Smooth muscle cell (in vitro differentiated cells): ENCODE measurements around the gene SLFN12L. TPM values are rescaled to one million over a fixed set of nuclear protein-coding genes. Genes with fewer than 3 reads are reported as not detected.

Experiments
- DNase-seq: peaks from one replicate; lab custom pipeline; 2025; ENCODE audit not compliant: unreplicated experiment; lab: John Stamatoyannopoulos, UW
- H2AFZ ChIP-seq: fragments of 200-600 bp; sonication (generic); 2 replicates; pipeline ENCODE4 v1.6.0; 2016; ENCODE audit warnings: antibody characterized with exemption, low read depth, mild to moderate bottlenecking
- H3F3A ChIP-seq: fragments of 200-600 bp; sonication (generic); 2 replicates; pipeline ENCODE4 v1.6.0; 2017; ENCODE audit warnings: antibody characterized with exemption, low read depth
- H3K27ac ChIP-seq: fragments of 200-600 bp; sonication (generic); 2 replicates; pipeline ENCODE4 v1.5.1; 2016; ENCODE audit warnings: low read depth, mild to moderate bottlenecking
- H3K27me3 ChIP-seq: fragments of 200-600 bp; sonication (generic); 2 replicates; pipeline ENCODE4 v1.6.1; 2016; ENCODE audit warnings: low read depth, mild to moderate bottlenecking
- H3K36me3 ChIP-seq: fragments of 200-600 bp; sonication (generic); 2 replicates; pipeline ENCODE4 v1.5.1; 2016; ENCODE audit warnings: low read depth
- H3K4me1 ChIP-seq: fragments of 200-600 bp; sonication (generic); 2 replicates; pipeline ENCODE4 v1.5.1; 2016; ENCODE audit warnings: low read depth
- H3K4me2 ChIP-seq: fragments of 200-600 bp; sonication (generic); 2 replicates; pipeline ENCODE4 v1.6.0; 2016; ENCODE audit warnings: mild to moderate bottlenecking
- H3K4me3 ChIP-seq: fragments of 200-600 bp; sonication (generic); 2 replicates; pipeline ENCODE4 v1.5.1; 2016; ENCODE audit warnings: mild to moderate bottlenecking
- H3K79me2 ChIP-seq: fragments of 200-600 bp; sonication (generic); 2 replicates; pipeline ENCODE4 v1.6.0; 2016; ENCODE audit warnings: low read depth, mild to moderate bottlenecking
- H3K9ac ChIP-seq: fragments of 200-600 bp; sonication (generic); 2 replicates; pipeline ENCODE4 v1.6.0; 2016; ENCODE audit warnings: low read depth
- H3K9me3 ChIP-seq: fragments of 200-600 bp; sonication (generic); replicated peaks from 2 replicates; pipeline ENCODE4 v1.5.1; 2016; ENCODE audit warnings: low read depth
- H4K20me1 ChIP-seq: fragments of 200-600 bp; sonication (generic); 2 replicates; pipeline ENCODE4 v1.6.0; 2016; ENCODE audit warnings: low read depth
- WGBS: methylation state at CpG from one replicate; pipeline ENCODE4 v1.1.7; 2016; ENCODE audit warnings: low lambda C conversion rate; 5-methylcytosine and 5-hydroxymethylcytosine counted together
- polyA plus RNA-seq: library from polyadenylated mRNA; unstranded; fragments of >200 nt; fragmentation: Nextera tagmentation; extraction: Ambion mirVana; gene quantifications from 2 replicates; pipeline ENCODE4 v1.2.1, GENCODE V29; 2016
- total RNA-seq: library from RNA; depleted of rRNA; stranded (reverse); fragments of >200 nt; gene quantifications from 2 replicates; pipeline ENCODE4 v1.2.3, GENCODE V29; 2014
- TF ChIP-seq, protein P1 (sequence below): fragments of 200-600 bp; sonication (generic); IDR thresholded peaks from 2 replicates; pipeline ENCODE4 v1.5.1; 2017; ENCODE audit warnings: borderline replicate concordance, mild to moderate bottlenecking, antibody characterized with exemption; ENCODE audit not compliant: insufficient read depth, poor library complexity, severe bottlenecking

SLFN12L gene
- total RNA-seq (not detected in 2 replicates), polyA plus RNA-seq (not detected in 2 replicates)

DNA sequence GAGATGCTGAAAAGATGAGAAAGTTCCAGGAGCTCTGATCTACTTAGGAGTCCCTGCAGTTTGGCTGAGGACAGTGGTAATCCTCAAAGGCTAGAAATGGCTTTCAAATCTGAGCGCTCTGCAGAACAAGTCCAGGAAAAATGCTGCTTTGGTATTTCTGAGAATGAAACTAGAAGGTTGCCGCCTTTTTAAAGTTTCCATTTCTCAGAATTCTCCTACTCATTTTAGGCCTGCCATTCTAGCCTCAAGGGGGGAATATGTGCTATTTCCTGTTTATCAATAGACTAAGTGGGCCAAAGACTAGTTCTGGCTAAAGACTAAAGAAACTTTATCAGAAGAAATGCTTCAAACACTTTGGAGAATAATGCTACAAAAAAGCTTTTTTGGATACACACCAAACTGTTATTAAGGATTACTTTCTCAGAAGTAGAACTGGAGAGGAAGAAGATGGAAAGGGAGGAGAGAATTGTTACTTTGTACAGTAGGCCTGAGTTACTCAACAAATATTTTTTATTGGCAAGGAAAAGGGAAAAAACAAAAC is at the start of gene SLFN12L:
TSS of gene SLFN12L (minus strand) at position 78 of the 541 bp plus-strand sequence. CDS start 15,314 bp downstream, outside the sequence.
- Histone ChIP-seq H2AFZ (no peak within 1 kb of the TSS), H3K79me2 (no peaks in the 10 kb centered on the region)

DNA sequence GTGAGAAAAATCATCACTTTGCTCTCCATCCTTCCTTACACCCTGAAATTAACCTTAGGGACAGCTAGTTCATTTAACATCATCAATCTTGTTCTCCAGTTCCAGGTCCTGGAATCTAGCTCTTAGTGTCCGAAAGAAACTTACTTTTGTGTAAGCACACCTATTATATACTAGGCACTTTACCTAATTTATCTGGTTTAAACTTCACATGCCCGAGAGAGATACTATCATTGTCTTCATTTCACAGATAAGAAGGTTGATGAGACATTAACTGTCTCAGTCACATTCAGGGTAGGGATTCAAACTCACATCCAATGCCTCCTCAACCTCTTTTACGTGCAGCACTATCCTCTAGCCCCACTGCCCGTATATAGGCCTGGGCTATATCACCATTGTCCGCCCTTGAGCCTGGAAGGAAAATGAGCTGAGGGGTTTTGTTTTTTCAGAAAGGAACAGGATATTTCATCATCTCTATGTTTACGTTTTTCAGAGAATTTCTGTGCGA is 49.1 kb upstream of the SLFN12L start:
- peaks cover 43% of the 10 kb centered on the region for H3K79me2 ChIP-seq
- H3F3A ChIP-seq: peaks cover 2% of the 10 kb centered on the region
- peaks cover 35% of the 10 kb centered on the region for H4K20me1 ChIP-seq
- peak overlapping the region; percentile 92 for H3K9ac ChIP-seq
- no peaks in the 10 kb centered on the region for H3K9me3 ChIP-seq
- H3K36me3 ChIP-seq: no peaks in the 10 kb centered on the region
- TF ChIP-seq, protein P1, sequence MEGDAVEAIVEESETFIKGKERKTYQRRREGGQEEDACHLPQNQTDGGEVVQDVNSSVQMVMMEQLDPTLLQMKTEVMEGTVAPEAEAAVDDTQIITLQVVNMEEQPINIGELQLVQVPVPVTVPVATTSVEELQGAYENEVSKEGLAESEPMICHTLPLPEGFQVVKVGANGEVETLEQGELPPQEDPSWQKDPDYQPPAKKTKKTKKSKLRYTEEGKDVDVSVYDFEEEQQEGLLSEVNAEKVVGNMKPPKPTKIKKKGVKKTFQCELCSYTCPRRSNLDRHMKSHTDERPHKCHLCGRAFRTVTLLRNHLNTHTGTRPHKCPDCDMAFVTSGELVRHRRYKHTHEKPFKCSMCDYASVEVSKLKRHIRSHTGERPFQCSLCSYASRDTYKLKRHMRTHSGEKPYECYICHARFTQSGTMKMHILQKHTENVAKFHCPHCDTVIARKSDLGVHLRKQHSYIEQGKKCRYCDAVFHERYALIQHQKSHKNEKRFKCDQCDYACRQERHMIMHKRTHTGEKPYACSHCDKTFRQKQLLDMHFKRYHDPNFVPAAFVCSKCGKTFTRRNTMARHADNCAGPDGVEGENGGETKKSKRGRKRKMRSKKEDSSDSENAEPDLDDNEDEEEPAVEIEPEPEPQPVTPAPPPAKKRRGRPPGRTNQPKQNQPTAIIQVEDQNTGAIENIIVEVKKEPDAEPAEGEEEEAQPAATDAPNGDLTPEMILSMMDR: no peak
- H3K4me1 ChIP-seq: peaks cover 23% of the 10 kb centered on the region
- peak overlapping the region; percentile 92 for H3K27ac ChIP-seq
- 40% methylated on average over 7 of the region's 7 CpGs for WGBS
- peaks cover 8% of the 10 kb centered on the region for H3K27me3 ChIP-seq
- H3K4me3 ChIP-seq: peak overlapping the region; percentile 80
- peak overlapping the region; percentile 97 for H2AFZ ChIP-seq
- no peak for DNase-seq
- peak overlapping the region; percentile 89 for H3K4me2 ChIP-seq

More for the DNA sequence above, at the start of gene SLFN12L:
- Histone ChIP-seq H3K36me3 (no peaks in the 10 kb centered on the region), H3K27me3 (no peaks in the 10 kb centered on the region), H3F3A (no peaks in the 10 kb centered on the region), H3K9me3 (no peaks in the 10 kb centered on the region), H3K4me2 (no peak within 1 kb of the TSS), H4K20me1 (no peaks in the 10 kb centered on the region), H3K4me1 (no peaks in the 10 kb centered on the region), H3K9ac (no peak within 1 kb of the TSS), H3K27ac (no peak within 1 kb of the TSS), H3K4me3 (no peak within 1 kb of the TSS)
- no peak for DNase-seq
- WGBS: 86% methylated on average over 2 of the region's 2 CpGs
- TF ChIP-seq, protein P1: no peak

DNA sequence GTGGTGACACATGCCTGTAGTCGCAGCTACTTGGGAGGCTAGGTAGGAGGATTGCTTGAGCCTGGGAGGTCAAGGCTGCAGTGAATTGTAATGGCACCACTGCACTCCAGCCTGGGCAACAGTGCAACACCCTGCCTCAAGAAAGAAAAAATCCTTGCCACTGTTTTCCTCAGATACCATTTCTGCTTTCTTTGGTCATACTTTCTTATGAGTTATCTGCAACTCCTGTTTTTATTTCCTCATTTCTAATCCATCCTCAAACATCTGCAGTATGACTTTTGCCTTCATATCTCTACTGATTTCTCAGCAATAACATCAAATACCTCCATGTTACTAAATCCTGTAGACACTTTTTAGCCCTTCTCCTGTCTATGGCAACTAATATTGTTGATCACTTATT is 46.6 kb upstream of the SLFN12L start:
- Histone ChIP-seq H3K27me3 (peaks cover 8% of the 10 kb centered on the region), H3K36me3 (no peaks in the 10 kb centered on the region), H3F3A (peaks cover 2% of the 10 kb centered on the region), H3K79me2 (peaks cover 18% of the 10 kb centered on the region), H3K9me3 (no peaks in the 10 kb centered on the region), H3K9ac (no peak overlapping the region), H2AFZ (no peak overlapping the region), H3K27ac (no peak overlapping the region), H3K4me1 (peaks cover 16% of the 10 kb centered on the region), H3K4me3 (no peak overlapping the region), H3K4me2 (no peak overlapping the region), H4K20me1 (peaks cover 9% of the 10 kb centered on the region)
- TF ChIP-seq, protein P1: no peak
- 96% methylated on average over 1 of the region's 1 CpG for WGBS
- DNase-seq: no peak
